H9 (cell line): ENCODE data around the gene VASN. TPM values are rescaled to one million over a fixed set of nuclear protein-coding genes. Genes with fewer than 3 reads are reported as not detected.

Experiments used
- DNase-seq: peaks from one replicate; pipeline ENCODE4 v3.0.0-alpha.2; 2017
- H2AFZ ChIP-seq: one replicate; pipeline ENCODE4 v1.6.1; 2013; ENCODE audit warnings: mild to moderate bottlenecking, low read length, control low read depth, moderate library complexity
- H2AK5ac ChIP-seq: 2 replicates; pipeline ENCODE4 v1.6.1; 2013; ENCODE audit warnings: low read length, control low read depth, mixed read lengths; ENCODE audit not compliant: insufficient read length
- H2BK120ac ChIP-seq: one replicate; pipeline ENCODE4 v1.6.1; 2013; ENCODE audit warnings: low read depth, mild to moderate bottlenecking, low read length, control low read depth, inconsistent platforms; ENCODE audit not compliant: poor library complexity, severe bottlenecking
- H2BK12ac ChIP-seq: 2 replicates; pipeline ENCODE4 v1.6.1; 2013; ENCODE audit warnings: low read length, control low read depth, mixed read lengths, low read depth; ENCODE audit not compliant: insufficient read length
- H2BK15ac ChIP-seq: 2 replicates; pipeline ENCODE4 v1.6.1; 2013; ENCODE audit warnings: low read depth, low read length, control low read depth
- H2BK20ac ChIP-seq: one replicate; pipeline ENCODE4 v1.6.1; 2013; ENCODE audit warnings: low read depth, mild to moderate bottlenecking, low read length, control low read depth, inconsistent platforms; ENCODE audit not compliant: poor library complexity, severe bottlenecking
- H2BK5ac ChIP-seq: 2 replicates; pipeline ENCODE4 v1.6.1; 2013; ENCODE audit warnings: low read length, control low read depth, mixed read lengths; ENCODE audit not compliant: insufficient read length
- H3K14ac ChIP-seq: 2 replicates; pipeline ENCODE4 v1.6.1; 2013; ENCODE audit warnings: low read length, control low read depth; ENCODE audit not compliant: insufficient read depth
- H3K18ac ChIP-seq: 2 replicates; pipeline ENCODE4 v1.6.1; 2013; ENCODE audit warnings: low read depth, mild to moderate bottlenecking, mixed read lengths, low read length, control low read depth; ENCODE audit not compliant: insufficient read length
- H3K23ac ChIP-seq: 2 replicates; pipeline ENCODE4 v1.6.1; 2013; ENCODE audit warnings: low read length, control low read depth, mixed read lengths, low read depth; ENCODE audit not compliant: insufficient read length
- H3K23me2 ChIP-seq: 2 replicates; pipeline ENCODE4 v1.6.1; 2013; ENCODE audit warnings: low read depth, mild to moderate bottlenecking, mixed read lengths, low read length, control low read depth; ENCODE audit not compliant: insufficient read length, poor library complexity, severe bottlenecking
- H3K27ac ChIP-seq: 2 replicates; pipeline ENCODE4 v1.5.1; 2013; ENCODE audit warnings: low read length, control low read depth, mixed read lengths, low read depth; ENCODE audit not compliant: insufficient read length
- H3K27me3 ChIP-seq: 2 replicates; pipeline ENCODE4 v1.6.1; 2013; ENCODE audit warnings: low read length, control low read depth, inconsistent platforms; ENCODE audit not compliant: insufficient read depth
- H3K4ac ChIP-seq: 2 replicates; pipeline ENCODE4 v1.6.1; 2013; ENCODE audit warnings: low read depth, mild to moderate bottlenecking, control low read depth, inconsistent platforms, low read length, moderate library complexity
- H3K4me1 ChIP-seq: 2 replicates; pipeline ENCODE4 v1.6.1; 2013; ENCODE audit warnings: low read length, control low read depth, inconsistent platforms; ENCODE audit not compliant: insufficient read depth
- H3K4me2 ChIP-seq: 2 replicates; pipeline ENCODE4 v1.6.1; 2013; ENCODE audit warnings: low read length, control low read depth, mixed read lengths; ENCODE audit not compliant: insufficient read length, insufficient read depth
- H3K56ac ChIP-seq: 2 replicates; pipeline ENCODE4 v1.6.1; 2013; ENCODE audit warnings: low read depth, mild to moderate bottlenecking, mixed read lengths, low read length, control low read depth; ENCODE audit not compliant: insufficient read length
- H3K79me1 ChIP-seq: 2 replicates; pipeline ENCODE4 v1.6.1; 2013; ENCODE audit warnings: low read depth, mild to moderate bottlenecking, moderate library complexity, low read length, control low read depth, inconsistent platforms; ENCODE audit not compliant: insufficient read depth, poor library complexity, severe bottlenecking
- H3K79me2 ChIP-seq: 2 replicates; pipeline ENCODE4 v1.6.1; 2013; ENCODE audit warnings: low read length, control low read depth, inconsistent platforms; ENCODE audit not compliant: insufficient read depth
- H3K9ac ChIP-seq: 2 replicates; pipeline ENCODE4 v1.6.1; 2013; ENCODE audit warnings: low read length, control low read depth, mixed read lengths; ENCODE audit not compliant: insufficient read length; ENCODE audit errors: extremely low read depth
- H3K9me3 ChIP-seq: one replicate; pipeline ENCODE4 v1.6.1; 2013; ENCODE audit warnings: low read depth, low read length, inconsistent platforms; ENCODE audit not compliant: control insufficient read depth
- H3T11ph ChIP-seq: one replicate; pipeline ENCODE4 v1.6.1; 2013; ENCODE audit warnings: mild to moderate bottlenecking, low read length, control low read depth, inconsistent platforms
- H4K20me1 ChIP-seq: one replicate; pipeline ENCODE4 v1.6.1; 2013; ENCODE audit not compliant: control insufficient read depth, insufficient read length, insufficient read depth
- H4K5ac ChIP-seq: 2 replicates; pipeline ENCODE4 v1.6.1; 2013; ENCODE audit warnings: low read depth, mild to moderate bottlenecking, mixed read lengths, low read length, control low read depth; ENCODE audit not compliant: insufficient read length
- H4K8ac ChIP-seq: replicated peaks from 2 replicates; pipeline ENCODE4 v1.6.1; 2013; ENCODE audit warnings: low read length, control low read depth, mixed read lengths, low read depth; ENCODE audit not compliant: insufficient read length
- H4K91ac ChIP-seq: 2 replicates; pipeline ENCODE4 v1.6.1; 2013; ENCODE audit warnings: low read depth, mild to moderate bottlenecking, moderate library complexity, mixed read lengths, low read length, control low read depth; ENCODE audit not compliant: insufficient read length
- H3K27ac Mint-ChIP-seq, 3 experiments: 2 replicates in 2 of 3; 3 replicates in 1 of 3; pipeline ENCODE4 v1.8.0; 2020 to 2021; ENCODE audit warnings: mixed read lengths in 3 of 3, mild to moderate bottlenecking in 1 of 3, moderate library complexity in 1 of 3
- H3K27me3 Mint-ChIP-seq: 2 replicates; pipeline ENCODE4 v1.8.0; 2021; ENCODE audit warnings: low read depth, mild to moderate bottlenecking, moderate library complexity, mixed read lengths
- H3K36me3 Mint-ChIP-seq, 3 experiments: 2 replicates in 2 of 3; 3 replicates in 1 of 3; pipeline ENCODE4 v1.8.0; 2020 to 2021; ENCODE audit warnings: low read depth in 3 of 3, mixed read lengths in 3 of 3; ENCODE audit not compliant: insufficient read depth in 1 of 3
- H3K4me1 Mint-ChIP-seq, 2 experiments: 2 replicates each; pipeline ENCODE4 v1.8.0; 2020; ENCODE audit warnings: mixed read lengths in 2 of 2
- H3K4me3 Mint-ChIP-seq, 2 experiments: 2 replicates in 1 of 2; 3 replicates in 1 of 2; pipeline ENCODE4 v1.8.0; 2020 to 2021; ENCODE audit warnings: mild to moderate bottlenecking in 2 of 2, mixed read lengths in 2 of 2, moderate library complexity in 1 of 2
- H3K9me3 Mint-ChIP-seq, 2 experiments: 2 replicates in 1 of 2; 3 replicates in 1 of 2; pipeline ENCODE4 v1.8.0; 2020; ENCODE audit warnings: mild to moderate bottlenecking in 2 of 2, mixed read lengths in 2 of 2, moderate library complexity in 1 of 2
- CTCF ChIP-seq: fragments of 200-600 bp; sonication (generic); conservative IDR thresholded peaks from 3 replicates; pipeline ENCODE4 v1.8.0; 2021; ENCODE audit warnings: antibody characterized with exemption, mild to moderate bottlenecking
- WGBS: extraction: QIAGEN DNeasy Blood & Tissue Kit; methylation state at CpG from one replicate; pipeline ENCODE4 v1.1.7; 2013; ENCODE audit warnings: missing lambda C conversion rate, low lambda C conversion rate, mixed read lengths; ENCODE audit not compliant: insufficient read length; ENCODE audit errors: extremely low coverage; 5-methylcytosine and 5-hydroxymethylcytosine counted together
- total RNA-seq: library from RNA; stranded (reverse); gene quantifications from 2 replicates; pipeline ENCODE4 v1.2.1, GENCODE V29; 2021

The VASN gene
- total RNA-seq, 1 experiment from 2014 or later: 11.0 TPM

GRCh38 chr16:4360538-4361021 is 11.1 kb upstream of the VASN start:
- Histone ChIP-seq H3K4me1 (no peaks in the 10 kb centered on the region), H4K20me1 (no peaks in the 10 kb centered on the region), H2AFZ (no peak overlapping the region), H3T11ph (no peak overlapping the region), H3K27me3 (no peaks in the 10 kb centered on the region), H2AK5ac (no peak overlapping the region), H3K14ac (no peak overlapping the region; the same call in 1 of the 2 replicates), H3K23ac (no peak overlapping the region), H3K9me3 (no peaks in the 10 kb centered on the region), H3K23me2 (peaks cover 4% of the 10 kb centered on the region), H2BK15ac (no peak overlapping the region), H4K91ac (no peak overlapping the region), H2BK5ac (no peak overlapping the region), H3K18ac (no peak overlapping the region), H2BK20ac (no peak overlapping the region), H3K79me2 (no peaks in the 10 kb centered on the region), H3K9ac (no peak overlapping the region), H4K8ac (no peak overlapping the region), H2BK120ac (no peak overlapping the region), H3K4ac (no peak overlapping the region), H2BK12ac (no peak overlapping the region), H4K5ac (no peak overlapping the region), H3K56ac (no peak overlapping the region), H3K79me1 (no peaks in the 10 kb centered on the region), H3K4me2 (no peak overlapping the region), H3K27ac (no peak overlapping the region)
- peak; percentile 68 for DNase-seq
- Mint-ChIP-seq H3K4me1 (0 out of 4 replicates have a peak, but pooled peaks cover 0 to 3% of the 10 kb centered on the region in 2 experiments), H3K27me3 (no peaks in the 10 kb centered on the region), H3K4me3 (no peak overlapping the region), H3K9me3 (no peaks in the 10 kb centered on the region; a peak in 1 of 5 replicates), H3K36me3 (peaks cover 2 to 4% (median 2%) of the 10 kb centered on the region in 3 experiments; a peak in 2 of 7 replicates), H3K27ac (no peak overlapping the region)
- TF ChIP-seq CTCF: no peak
- no CpG with 5 or more reads among the region's 11 CpGs for WGBS
